ENCODE results near the gene MID1. TPM values are rescaled to one million over a fixed set of nuclear protein-coding genes. Genes with fewer than 3 reads are reported as not detected.

The MID1 gene
- total and polyA plus RNA-seq, 9 of the 15 experiments (the other 6 are each of a cell fraction or from before 2014, with no cell fraction given), result 0.07 to 0.54 (median 0.33) TPM

DNA sequence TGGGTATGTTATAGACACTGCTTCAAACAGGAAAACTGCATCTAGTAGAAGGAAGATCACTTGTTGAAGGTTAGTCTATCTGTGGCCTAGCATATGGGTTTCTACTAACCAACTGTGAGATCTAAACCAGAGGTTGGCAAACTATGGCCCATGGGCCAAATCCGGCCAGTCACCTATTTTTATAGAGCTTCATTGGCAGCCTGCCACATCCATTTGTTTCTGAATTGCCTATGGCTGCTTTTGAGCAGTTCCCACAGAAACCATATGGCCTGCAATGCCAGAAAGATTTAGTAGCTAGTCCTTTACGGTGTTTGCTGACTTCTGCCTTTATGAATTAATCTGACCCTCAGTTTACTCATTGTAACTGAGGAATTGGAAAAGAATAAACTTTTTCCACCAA is 71.1 kb downstream of the MID1 start:
- Histone ChIP-seq H3K4me2 (ENCODE audit: insufficient read depth, low read length) (no peak overlapping the region), H3K36me3 (ENCODE audit: control insufficient read depth, insufficient read depth, low read length) (no peaks in the 10 kb centered on the region), H4K20me1 (replicated peaks; ENCODE audit: control insufficient read depth, insufficient read depth, low read length) (no peaks in the 10 kb centered on the region), H3K4me1 (replicated peaks in 1 of 2; ENCODE audit: control insufficient read depth in 2 of 2, insufficient read depth in 2 of 2, low read length in 2 of 2) (no peaks in the 10 kb centered on the region), H2AFZ (ENCODE audit: low read depth, low read length) (no peak overlapping the region), H3K9me1 (ENCODE audit: control insufficient read depth, insufficient read depth, low read length) (no peaks in the 10 kb centered on the region), H3K27me3 (ENCODE audit: control insufficient read depth in 2 of 2, insufficient read depth in 2 of 2, low read length in 2 of 2) (no peaks in the 10 kb centered on the region), H3K9me3 (replicated peaks; ENCODE audit: control insufficient read depth, insufficient read depth, low read depth, low read length) (no peaks in the 10 kb centered on the region), H3K27ac (ENCODE audit: extremely low read depth, low read depth, low read length) (no peak overlapping the region), H3K4me3 (no peak overlapping the region), H3K79me2 (ENCODE audit: control insufficient read depth, insufficient read depth, low read length) (no peaks in the 10 kb centered on the region), H3K9ac (ENCODE audit: insufficient read depth in 1 of 2, low read depth in 2 of 2, low read length in 2 of 2) (no peak overlapping the region)
- ChIA-PET CTCF (ENCODE audit: low intra/inter-chr PET ratio) (no interaction called here), POLR2A (interaction anchor here (0.8 kb wide), 1 partner anchor 1317 kb away, joined by 3 read pairs; no protein-coding TSS in a partner anchor)
- no TSS peak for BruUV-seq (replicated peaks)
- FAIRE-seq (no peak), DNase-seq (ENCODE audit: extremely low read depth in 1 of 4, low spot score in 3 of 4) (no peak), ATAC-seq (no peak)
- 0% methylated on average over 2 of the region's 2 CpGs for WGBS (ENCODE audit: insufficient coverage, low coverage, missing lambda C conversion rate)
- TF ChIP-seq SMAD2 (IDR thresholded peaks at IDR 0.05; ENCODE audit: low read depth, low read length) (no peak), SPI1 (IDR thresholded peaks at IDR 0.05; ENCODE audit: borderline replicate concordance, low read depth, low read length) (no peak), ZBTB34 (CRISPR knock-in tag; IDR thresholded peaks at IDR 0.05) (no peak), ZKSCAN1 (IDR thresholded peaks at IDR 0.05; ENCODE audit: low read depth, low read length) (no peak), SNIP1 (IDR thresholded peaks at IDR 0.05; ENCODE audit: low read depth) (no peak), E4F1 (CRISPR knock-in tag; IDR thresholded peaks at IDR 0.05; ENCODE audit: borderline replicate concordance) (no peak), IRF9 (tag; IDR thresholded peaks at IDR 0.05) (no peak), GTF2A2 (tag; IDR thresholded peaks at IDR 0.05) (no peak), YY1 (IDR thresholded peaks at IDR 0.05; ENCODE audit: borderline replicate concordance in 1 of 3, control insufficient read depth in 1 of 3, extremely low read depth in 1 of 3, insufficient read depth in 3 of 3, insufficient read length in 1 of 3, insufficient replicate concordance in 2 of 3, low read depth in 1 of 3, low read length in 2 of 3) (no peak), ZNF583 (CRISPR knock-in tag; IDR thresholded peaks at IDR 0.05) (no peak), HOXB6 (CRISPR knock-in tag; IDR thresholded peaks at IDR 0.05; ENCODE audit: borderline replicate concordance) (no peak), ZNF766 (CRISPR knock-in tag; conservative IDR thresholded peaks at IDR 0.05) (no peak)
- TF ChIP-seq, protein P1, sequence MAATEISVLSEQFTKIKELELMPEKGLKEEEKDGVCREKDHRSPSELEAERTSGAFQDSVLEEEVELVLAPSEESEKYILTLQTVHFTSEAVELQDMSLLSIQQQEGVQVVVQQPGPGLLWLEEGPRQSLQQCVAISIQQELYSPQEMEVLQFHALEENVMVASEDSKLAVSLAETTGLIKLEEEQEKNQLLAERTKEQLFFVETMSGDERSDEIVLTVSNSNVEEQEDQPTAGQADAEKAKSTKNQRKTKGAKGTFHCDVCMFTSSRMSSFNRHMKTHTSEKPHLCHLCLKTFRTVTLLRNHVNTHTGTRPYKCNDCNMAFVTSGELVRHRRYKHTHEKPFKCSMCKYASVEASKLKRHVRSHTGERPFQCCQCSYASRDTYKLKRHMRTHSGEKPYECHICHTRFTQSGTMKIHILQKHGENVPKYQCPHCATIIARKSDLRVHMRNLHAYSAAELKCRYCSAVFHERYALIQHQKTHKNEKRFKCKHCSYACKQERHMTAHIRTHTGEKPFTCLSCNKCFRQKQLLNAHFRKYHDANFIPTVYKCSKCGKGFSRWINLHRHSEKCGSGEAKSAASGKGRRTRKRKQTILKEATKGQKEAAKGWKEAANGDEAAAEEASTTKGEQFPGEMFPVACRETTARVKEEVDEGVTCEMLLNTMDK (IDR thresholded peaks at IDR 0.05; ENCODE audit: borderline replicate concordance, insufficient read depth, low read depth, low read length, poor library complexity, severe bottlenecking), result no peak
- in situ Hi-C loops (cut with MboI), result no loop called here
- intact Hi-C loops (cut with micrococcal nuclease), result no loop called here
